ENCODE results near the gene SFRP4.

SFRP4 gene

DNA sequence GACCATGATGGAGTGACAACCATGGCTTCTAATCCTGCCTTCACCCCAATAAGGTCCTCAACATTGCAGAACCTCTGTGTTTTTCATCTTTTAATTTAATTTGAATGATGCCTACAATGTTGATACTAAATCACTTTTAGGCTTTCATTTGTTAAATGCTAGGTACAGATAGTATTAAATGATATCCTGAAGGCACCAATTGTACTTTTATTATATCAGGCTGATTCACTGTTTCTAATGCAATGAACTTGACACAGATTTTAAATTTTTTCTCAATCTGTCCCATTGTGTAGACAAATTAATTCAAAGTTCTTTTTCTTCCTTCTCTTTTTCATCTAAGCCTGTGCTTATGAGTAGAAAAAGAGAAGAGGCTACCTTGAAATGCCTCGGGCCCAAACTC, 9.0 kb upstream of the SFRP4 start:
- DNase-seq (ENCODE audit: low spot score) (no peak), FAIRE-seq (no peak)

DNA sequence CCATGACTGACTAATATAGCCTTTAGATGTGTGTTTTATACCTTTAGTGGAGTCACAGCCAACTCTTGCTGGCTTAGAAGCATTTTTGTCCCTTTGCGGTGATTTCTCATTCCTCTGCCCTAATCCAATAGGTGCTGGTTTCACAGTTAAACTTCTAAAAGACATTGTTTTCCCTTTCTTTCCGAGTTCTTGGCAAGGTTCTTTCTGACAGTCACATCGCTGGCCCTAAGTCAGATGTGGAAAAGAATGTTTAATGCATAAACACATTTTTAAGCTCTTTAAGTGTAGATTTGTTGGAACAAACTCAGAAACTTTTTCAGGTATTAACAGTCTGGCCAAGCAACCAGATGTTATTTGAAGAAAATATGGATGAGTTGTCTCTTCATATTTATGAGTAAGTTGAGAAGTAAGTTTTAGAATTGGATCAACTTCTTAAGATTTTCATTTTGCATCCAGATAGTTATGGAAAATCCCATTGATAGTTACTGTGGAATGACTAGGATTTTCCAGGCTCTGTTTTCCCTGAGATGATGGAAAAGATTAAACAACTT, 7.9 kb upstream of the SFRP4 start:
- FAIRE-seq = no peak
- no peak for DNase-seq (ENCODE audit: low spot score)

DNA sequence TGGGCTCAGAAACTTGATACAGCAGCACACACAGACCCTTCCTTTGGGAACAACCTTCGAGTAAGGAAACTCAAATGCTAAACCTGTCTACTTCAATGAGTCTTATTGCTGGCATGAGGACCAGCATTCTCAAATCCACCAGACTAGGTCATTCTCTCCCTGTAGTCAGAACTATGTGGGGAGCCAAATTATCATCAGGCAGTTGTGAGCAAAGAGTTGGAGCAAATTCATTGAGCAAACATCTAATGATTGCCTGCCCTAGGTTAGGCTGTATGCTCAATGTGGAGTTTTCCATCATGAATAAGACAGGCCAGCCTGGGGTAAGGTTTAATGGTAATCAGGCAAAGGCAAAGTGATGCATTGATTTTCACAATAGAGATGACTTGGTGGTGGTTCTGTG, 7.4 kb upstream of the SFRP4 start:
- FAIRE-seq (no peak), DNase-seq (ENCODE audit: low spot score) (no peak)

DNA sequence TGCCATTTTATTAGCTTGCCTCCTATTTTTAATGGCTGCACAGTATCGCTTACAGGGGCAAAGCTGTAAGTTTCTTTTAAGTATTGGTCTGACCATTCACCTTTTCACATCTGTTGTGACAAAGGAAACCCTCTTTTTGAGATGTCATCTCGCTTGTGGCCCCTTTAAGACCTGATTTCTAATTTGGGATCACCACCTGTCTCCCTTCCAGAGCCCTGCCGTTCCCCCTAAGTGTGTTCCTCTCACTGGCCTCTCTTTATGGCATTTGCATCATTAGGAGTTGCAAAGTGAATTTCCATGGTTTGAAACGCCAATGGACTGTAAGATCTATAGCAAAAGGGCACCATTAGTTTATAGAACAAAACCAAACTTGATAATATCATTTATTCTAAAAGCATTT, 5.3 kb upstream of the SFRP4 start:
- FAIRE-seq (no peak), DNase-seq (ENCODE audit: low spot score) (no peak)

DNA sequence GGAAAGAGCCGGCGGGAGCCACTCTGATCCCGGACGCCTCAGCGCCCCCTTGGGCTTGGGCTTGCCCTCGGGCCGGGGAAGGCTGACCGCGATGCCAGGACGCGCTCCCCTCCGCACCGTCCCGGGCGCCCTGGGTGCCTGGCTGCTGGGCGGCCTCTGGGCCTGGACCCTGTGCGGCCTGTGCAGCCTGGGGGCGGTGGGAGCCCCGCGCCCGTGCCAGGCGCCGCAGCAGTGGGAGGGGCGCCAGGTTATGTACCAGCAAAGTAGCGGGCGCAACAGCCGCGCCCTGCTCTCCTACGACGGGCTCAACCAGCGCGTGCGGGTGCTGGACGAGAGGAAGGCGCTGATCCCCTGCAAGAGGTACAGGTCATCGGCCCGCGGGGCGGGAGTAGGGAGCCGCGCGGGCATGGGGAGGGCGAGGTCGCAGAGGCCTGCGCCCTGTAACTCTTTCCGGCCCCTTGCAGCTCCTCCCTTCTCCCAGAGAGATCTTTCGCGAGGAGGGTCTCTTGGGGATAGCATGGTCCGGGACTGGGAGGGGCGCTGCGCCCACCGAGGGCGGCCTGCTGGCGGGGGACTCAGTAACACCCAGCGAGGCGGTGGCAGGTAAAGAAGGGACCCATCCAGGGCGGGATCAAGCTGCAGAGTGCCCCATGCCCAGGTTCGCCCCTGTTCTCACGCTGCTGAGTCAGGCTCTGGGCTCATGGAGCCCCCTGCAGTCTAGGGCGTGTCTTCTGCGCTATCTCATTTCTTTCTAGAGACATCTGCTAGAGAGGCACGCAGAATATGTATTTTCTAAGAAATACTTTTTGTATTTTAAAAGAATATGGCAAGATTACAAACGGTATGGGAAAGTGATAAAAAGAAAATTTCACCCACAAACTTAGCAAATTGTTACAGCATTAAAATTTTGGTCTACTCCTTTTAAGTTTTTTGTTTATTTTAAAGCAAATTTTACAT, 4.5 kb upstream of the SFRP4 start:
- DNase-seq (ENCODE audit: low spot score) (peak; percentile 67), FAIRE-seq (peak; percentile 77)

DNA sequence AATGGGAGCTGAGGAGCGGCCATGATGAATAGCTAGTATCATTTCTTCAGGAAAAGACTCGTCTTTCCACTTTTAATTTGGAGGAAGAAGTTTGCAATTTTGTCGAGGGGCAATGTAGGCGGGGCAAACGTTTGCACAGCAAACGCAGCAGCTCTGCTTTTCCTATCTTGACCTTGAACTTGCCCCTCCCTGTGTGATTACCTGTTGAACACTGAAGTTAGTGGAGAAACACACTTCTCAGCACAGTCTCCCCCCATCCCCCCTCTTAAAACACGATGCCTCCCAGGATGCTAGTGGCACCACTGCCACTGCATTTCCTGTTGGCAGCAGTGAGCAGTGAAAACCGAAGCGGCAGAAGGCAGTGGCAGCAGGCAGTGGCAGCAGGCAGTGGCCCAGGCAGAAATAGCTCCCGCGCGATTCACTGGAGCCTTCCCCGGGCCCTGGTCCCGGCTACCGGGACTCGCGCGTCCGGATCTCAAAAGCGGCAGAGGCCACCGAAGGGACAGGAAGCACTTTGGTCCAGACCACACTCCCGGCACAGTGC, 3.8 kb upstream of the SFRP4 start, which contains the start of gene EPDR1:
EPDR1 (plus strand) TSS at position 336 of the 544 bp plus-strand sequence. CDS start 300 bp downstream, outside the sequence.
- FAIRE-seq = peak; percentile 61
- DNase-seq (ENCODE audit: low spot score) = peak; percentile 85

DNA sequence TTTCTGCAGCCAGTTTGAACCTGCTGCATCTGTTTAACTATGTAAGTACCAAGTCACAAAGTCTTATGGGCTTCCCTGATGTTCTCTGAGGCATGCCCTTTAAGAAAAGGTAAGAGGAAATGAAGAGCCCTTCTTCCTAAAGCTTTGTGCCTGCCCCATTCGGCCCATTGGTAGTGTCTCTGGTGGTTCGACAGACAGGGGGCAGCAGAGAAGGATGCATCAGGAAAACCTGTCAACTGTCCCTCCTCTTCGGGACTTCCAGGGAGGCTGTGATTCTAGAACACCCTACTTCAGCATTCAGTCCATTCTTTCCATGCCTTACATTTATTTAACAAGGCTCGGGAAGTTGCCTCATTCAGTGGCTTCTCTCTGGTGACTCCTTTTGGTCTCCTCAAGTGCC, 1.9 kb upstream of the SFRP4 start:
- DNase-seq (ENCODE audit: low spot score) = no peak
- no peak for FAIRE-seq

DNA sequence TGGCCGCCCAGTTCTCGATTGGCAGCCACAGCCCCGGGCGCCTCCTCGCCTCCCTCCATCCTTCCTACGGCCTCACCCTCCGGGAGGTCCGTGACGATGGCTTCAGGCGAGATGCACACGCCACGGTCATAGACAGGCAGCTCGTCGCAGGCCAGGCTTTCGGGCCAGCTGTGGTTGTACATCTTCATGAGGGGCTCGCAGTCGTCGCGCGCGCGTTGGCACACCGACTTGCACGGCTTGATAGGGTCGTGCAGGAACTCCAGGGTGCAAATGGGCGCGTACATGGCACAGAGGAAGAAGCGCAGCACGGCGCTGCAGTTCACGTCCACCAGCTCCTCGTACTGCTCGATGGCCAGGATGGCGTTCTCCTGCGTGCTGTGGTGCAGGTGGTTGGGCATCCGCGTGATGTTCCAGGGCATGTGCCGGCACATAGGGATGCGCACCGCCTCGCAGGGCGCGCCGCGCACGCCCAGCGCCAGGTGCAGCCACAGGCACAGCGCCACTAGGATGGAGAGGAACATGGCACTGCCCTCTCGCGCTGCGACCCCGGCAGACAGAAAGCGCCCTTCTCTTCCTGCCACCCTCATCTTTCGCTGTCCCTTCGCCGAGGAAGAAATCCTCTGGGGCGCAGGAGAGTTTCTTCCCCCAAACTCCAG, 472 bp downstream of the SFRP4 start:
- DNase-seq (ENCODE audit: low spot score) (no peak), FAIRE-seq (no peak)

DNA sequence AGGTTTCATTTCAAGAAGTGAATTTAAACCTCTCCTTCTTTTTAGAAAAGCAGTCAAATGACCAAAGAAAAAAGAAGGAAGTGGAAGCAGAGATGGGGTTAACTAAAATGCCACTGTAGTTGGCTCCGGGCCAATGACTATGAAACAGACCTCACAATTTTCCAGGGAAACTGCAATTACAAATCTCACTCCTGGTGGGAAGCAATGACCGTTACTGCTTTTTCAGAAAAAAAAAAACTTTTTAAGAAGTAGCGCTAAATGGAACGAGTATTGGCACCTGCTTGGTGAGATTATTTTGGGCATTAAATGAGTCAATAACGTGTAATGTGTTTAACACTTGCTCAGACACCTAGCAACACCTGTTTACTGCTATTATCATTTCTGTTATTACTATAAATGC, 1.2 kb downstream of the SFRP4 start:
- DNase-seq (ENCODE audit: low spot score) = no peak
- FAIRE-seq = peak; percentile 79

DNA sequence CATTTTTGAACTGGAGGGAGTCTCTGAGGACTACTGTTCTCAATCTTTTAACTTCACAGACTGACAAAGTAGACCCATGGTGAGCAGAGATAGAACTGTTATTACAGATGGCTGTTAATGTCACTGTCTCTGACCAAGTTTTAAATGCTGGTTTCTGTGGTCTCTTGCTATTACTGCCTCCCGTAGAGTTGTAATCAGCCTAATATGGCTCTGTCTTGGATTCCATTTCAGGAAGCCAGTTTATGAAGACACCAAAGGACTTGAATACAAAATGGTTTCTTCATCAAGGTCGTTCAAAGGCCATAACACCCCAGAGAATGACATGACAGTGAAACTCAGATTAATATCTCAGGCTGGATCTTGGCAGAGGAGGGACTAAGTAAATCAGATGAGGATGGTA, 3.9 kb downstream of the SFRP4 start:
- no peak for DNase-seq (ENCODE audit: low spot score)
- no peak for FAIRE-seq

DNA sequence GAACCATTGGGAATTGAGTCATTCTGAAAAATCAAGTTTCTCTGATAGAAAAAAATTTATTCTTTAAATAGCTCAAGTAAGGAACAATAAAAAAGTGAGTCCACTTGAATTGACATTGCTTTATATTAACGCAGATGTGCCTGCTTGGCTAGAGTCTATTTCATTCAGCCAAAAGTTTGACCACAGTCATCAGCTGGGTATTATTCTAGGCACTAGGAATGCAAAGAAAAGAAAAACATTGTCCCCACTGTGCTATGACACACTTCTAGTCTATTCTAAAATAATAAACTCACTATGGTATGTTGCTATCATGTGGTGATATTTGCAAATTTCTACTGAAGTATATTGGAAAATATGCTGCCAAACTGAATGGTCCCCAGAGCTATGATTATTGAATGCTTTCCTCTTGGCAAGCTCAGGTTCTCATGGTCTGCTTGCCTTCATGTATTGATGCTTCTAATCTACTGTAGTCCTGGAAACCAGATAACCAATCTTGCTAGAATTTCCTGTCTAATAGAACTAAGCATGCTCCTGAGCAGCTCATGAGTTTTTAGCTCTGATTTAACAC, 8.3 kb downstream of the SFRP4 start:
- FAIRE-seq (no peak), DNase-seq (ENCODE audit: low spot score) (no peak)

DNA sequence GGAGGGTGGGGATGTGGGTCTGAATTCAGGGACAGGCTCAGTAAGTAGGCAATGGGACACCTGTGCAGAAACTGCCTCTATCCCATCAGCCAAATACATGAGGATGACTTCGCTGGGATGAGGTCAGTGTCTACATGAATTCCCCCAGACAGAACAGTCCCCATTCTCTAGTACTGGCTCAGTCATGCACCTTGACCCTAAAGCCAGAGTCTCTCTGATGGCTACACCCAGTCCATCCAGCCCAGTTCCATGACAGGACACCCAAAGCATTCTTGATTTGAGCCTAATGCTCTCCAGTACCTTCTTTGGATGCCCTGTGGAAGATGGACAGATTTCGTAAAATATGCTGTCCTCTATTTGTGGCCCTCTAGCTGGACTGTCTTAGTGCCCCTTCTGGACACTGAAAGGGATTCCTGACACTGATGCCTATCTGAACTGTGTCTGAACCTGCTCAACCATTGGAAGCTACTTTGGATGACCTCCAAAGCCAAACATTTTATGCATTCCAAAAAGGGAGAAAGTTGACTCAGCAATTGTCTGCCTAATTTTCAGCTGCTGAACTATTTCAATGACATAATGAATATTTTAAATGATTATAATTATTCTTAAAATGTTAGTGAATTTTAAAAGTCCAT, 14.6 kb downstream of the SFRP4 start:
- FAIRE-seq = peak; percentile 95
- DNase-seq (ENCODE audit: low spot score) = peak; percentile 77

DNA sequence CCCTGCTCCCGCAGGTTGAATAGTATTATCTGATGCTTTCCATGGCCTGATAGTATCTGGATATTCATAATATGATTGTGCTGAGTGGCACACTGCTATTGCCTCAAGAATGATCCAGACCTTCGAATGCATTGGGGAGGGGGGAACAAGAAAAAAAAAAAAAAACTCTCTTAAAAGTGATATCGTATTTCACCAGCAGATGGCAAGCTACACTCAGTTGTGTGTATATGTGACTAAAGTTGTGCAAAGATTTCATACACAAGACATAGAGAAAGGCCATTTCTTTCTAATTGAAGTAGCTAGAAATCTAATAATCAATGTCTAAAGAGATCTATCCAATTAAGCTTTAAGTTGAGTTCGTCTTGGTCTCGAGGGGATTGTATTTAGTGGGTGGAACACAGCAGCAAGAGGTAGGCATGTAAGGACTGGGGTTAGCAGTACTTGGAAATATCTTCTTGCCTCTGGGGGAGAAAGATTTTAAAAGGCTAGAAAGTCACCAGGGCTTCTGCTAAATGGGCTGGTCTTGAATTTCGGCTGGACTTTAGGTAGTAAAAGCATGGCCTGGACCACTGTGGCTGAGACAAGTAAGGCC, 15.3 kb downstream of the SFRP4 start:
- peak; percentile 52 for DNase-seq (ENCODE audit: low spot score)
- FAIRE-seq = peak; percentile 91

DNA sequence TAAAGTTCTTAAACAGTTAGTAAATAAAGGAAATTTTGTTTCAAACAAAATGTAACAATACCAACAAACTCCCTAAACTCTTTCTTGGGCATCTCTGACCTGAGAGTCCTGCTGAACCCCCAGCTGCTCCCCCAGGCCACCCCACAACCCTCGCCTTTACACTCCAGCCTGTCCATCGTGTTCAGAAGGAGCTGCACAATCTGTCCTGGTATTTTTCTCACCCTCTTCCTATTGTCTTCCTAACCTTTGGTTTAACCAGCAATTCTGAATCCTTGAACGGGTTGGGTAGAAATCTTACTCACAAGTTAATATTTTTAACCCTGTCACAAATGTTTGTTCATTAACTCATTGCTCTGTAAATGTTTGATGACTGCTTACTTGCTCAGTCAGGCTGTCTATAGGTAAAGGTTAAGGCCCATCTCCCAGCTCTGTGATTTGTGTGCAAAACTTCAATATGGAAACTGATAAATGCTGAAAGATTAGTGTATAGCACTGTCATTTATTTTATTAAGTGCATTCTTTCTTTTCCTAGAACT, 16.8 kb downstream of the SFRP4 start:
- DNase-seq (ENCODE audit: low spot score) (peak; percentile 76), FAIRE-seq (peak; percentile 98)

DNA sequence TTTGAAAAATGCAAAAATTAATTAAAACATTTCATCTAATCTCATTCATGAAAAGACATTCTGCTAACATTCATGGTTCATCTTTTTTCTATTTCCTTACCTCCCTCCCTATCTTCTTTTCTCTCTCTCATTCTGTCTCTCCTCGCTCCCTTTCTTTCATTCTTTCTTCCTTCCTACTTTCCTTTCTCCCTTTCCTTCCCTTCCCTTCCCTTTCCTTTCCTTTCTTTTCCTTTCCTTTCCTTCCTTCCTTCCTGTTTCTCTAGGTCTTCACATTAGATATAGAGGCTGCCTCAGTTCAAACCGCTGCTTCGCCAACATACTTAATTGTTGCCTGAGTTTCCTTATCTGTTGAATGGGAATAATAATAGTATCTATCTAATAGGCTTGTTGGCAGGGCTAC, 21.9 kb downstream of the SFRP4 start:
- DNase-seq (ENCODE audit: low spot score) (no peak), FAIRE-seq (no peak)

DNA sequence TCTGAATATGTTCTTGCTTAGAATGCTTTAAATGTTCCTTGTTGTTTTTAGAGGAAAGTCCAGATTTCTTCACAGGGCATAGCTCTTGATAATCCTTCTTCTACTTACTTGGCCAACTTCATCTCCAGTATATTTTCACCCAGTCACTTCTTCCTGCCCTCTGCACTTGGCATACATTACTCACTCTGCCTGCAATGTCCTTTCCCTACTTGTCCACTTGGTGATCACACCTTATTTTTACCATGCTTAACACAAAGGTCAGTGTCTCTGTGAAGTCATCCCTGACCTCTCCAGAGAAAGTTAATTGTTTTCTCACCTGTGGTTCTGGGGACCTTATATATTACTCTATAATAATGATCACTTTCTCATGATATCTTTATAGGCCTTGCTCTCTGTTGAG, 23.3 kb downstream of the SFRP4 start:
- FAIRE-seq (peak; percentile 69), DNase-seq (ENCODE audit: low spot score) (no peak)

DNA sequence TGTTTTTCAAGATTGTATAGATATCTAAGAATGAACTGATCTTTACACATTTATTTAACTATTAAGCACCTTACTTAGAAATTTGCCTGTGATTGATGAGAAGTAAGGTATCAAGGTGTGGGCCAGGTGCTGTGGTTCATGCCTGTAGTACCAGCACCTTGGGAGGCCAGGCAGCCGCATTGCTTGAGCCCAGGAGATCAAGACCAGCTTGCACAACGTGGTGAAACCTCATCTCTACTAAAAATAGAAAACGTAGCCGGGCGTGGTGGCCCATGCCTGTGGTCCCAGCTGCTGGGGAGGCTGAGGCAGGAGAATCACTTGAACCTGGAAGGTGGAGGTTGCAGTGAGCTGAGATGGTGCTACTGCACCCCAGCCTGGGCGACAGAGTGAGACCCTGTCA, 34.5 kb downstream of the SFRP4 start:
- DNase-seq (ENCODE audit: low spot score) (no peak), FAIRE-seq (no peak)
